Activated CD8-positive, alpha-beta memory T cell treated with anti-CD3 and anti-CD28 coated beads, Interleukin-2, amount 50 U/mL, for 24 hours (primary cell): ENCODE data around the gene ALKAL2.

Experiments used
- DNase-seq: peaks from one replicate; pipeline ENCODE4 v3.0.0-alpha.2; 2020; ENCODE audit errors: extremely low read depth

The ALKAL2 gene

DNA sequence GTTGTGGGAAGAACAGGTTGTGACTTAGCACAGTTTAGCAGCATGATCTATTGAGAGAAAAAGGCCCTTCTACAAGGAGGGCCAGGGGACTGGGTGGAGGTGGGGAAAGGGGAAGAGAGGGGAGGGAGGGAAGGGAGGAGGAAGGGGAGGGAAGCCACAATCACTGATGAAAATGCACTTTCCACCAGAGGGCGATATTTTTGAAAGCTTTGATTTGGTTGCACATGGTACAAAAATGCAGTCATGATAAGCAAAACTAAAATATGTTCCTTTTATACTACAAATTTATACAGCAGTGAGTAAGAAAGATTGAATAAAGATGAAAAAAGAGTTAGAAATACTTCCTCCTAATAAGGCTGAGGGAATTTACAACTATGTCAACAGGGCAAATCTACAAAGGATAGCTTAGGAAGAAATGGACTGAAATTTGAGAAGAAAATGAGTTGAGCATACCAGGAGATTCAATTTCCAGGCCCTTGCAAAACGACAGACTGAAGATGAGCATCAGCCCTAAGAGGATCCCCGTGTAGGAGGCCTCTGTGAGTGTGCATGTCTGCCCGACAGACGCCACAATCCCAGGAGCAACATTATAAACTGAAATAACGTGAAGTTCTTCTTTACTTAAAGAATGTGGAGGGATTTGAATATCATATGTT lies 41.3 kb downstream of the ALKAL2 start:
- no peak for DNase-seq

DNA sequence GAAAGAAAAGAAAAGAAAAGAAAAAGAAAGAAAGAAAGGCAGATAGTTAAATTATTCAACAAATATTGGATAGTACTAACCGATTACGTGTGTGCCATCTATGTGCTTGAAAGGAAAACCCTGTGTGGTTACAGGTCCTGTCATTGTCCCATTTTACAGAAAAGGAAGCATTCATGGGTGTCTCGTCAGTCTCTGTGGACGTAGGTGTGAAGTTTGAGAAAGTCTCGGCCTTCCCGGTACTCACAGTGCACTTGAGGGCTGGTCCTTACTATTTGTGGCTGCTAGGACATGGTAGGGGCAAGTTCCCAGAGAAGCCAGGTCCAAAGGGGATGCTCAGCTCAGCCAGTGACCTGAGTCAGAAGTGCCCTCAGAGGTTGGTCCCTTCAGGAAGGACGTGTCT lies 43.3 kb downstream of the ALKAL2 start:
- DNase-seq = no peak

DNA sequence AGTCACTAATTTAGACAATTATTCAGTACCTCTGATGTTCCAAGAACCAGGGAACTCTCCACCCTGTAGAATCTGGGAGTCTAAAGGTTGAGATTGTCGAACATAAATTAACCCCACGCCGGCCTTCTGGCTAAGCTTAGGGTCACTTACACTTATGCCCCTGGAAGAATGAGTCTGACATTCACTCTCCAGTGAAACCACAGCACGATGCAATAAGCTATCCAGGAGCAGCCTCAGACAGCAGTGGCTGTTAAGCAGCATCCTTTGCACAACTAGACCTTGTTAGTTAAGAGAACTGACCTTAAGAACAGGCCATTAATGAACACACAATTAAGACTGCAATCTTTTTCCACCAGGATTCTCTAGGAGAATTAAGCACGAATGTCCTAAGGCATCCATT lies 49.0 kb downstream of the ALKAL2 start:
- DNase-seq = no peak

DNA sequence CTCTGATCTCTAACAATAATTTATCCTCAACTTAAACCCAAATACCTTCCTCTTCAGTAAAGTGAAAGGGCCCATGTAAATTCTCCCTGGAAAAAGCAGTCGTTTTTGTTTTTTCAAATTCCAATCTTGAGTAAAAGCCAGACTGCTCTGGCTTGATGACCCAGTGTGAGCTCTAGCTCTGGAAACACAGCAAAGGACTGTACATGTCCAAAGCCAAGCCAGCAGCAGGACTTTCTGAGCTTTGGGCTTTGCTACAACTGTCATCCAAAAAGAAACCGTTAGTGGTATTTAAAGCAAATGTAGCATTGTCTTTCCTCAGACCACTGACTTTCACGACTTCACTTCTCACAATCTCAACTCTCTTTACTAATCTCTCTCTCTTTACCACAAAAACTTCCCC lies 49.5 kb downstream of the ALKAL2 start:
- no peak for DNase-seq

DNA sequence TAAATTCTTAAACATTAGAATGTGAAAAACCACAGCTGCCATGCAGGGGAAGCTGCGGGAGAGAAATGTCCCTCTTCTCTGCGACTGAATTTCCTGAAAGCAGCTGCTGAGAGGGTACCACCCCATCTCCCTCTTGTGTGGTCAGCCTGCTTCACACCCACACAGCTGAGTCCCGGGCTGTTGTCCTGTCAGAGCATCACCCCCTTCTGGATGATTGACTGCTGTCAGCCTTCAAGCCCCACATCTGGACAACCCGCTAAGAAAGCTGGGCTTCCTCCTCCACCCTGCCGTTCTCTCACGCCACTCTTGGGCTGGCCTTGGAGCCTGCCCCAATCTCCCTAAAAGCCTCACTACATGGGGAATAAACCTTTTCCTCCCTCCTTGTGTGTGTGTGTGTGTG lies 50.0 kb downstream of the ALKAL2 start:
- DNase-seq = no peak

DNA sequence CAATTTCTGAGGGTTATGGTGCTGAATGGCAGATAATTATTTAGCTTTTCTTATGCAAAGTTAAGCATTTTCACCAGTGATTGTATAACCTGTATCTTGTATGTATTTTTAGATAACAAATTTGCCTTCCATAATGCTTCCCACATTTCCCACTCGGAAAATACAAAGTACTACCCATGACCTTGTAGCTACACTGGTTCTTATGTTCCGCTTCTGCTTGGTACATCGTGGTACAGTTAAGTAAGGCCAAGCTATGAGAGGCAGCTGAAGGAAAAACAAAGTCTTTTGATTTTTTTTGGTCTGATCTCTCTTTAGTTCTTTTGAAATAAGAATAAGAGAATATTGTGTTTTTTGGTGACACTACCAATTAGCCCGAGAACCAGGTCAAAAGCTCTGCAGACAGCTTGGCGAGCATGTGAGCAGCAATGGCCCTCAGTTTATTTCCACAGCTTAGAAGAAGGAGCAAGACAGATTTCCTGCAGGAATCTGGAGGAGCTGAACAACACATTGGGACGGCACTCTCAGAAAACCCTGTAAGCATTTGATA lies 50.8 kb downstream of the ALKAL2 start:
- DNase-seq = no peak

DNA sequence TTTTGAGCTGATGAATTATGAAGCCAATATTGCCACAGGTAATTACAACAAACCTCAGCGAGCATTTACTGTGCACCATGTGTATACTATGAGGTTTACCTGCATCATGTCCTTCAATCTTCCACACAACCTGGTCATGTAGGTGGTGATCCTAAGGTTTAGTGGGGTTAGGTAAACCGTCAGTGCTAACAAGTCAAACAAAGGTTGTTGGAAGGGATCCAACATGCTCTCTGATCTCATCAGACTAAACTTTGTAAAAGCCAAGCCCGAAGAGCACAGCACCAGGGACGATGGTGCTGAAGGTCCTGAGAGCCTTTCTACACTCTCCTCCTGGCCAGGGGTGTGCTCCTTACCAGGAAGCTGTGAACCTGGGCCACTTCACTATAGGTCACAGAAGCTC lies 53.5 kb downstream of the ALKAL2 start:
- DNase-seq = no peak

DNA sequence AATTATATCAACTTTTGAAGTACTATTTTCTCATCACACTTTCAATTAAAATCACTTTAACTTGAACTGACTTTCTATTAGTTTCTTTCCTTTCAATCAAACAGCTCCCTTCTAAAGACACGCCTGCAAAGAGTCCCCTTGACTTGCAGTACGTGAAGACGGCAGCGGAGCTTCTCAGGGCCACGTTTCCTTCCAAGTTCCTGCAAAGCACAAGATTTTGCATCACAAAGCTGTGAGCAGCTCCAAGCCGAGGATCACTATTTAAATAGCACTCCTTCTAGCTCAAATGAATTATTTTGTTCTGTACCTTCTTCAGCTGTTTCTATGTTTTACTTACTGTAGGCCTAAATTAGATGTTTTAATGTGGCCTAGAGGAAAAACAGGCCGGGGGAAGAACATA lies 54.9 kb downstream of the ALKAL2 start:
- no peak for DNase-seq

DNA sequence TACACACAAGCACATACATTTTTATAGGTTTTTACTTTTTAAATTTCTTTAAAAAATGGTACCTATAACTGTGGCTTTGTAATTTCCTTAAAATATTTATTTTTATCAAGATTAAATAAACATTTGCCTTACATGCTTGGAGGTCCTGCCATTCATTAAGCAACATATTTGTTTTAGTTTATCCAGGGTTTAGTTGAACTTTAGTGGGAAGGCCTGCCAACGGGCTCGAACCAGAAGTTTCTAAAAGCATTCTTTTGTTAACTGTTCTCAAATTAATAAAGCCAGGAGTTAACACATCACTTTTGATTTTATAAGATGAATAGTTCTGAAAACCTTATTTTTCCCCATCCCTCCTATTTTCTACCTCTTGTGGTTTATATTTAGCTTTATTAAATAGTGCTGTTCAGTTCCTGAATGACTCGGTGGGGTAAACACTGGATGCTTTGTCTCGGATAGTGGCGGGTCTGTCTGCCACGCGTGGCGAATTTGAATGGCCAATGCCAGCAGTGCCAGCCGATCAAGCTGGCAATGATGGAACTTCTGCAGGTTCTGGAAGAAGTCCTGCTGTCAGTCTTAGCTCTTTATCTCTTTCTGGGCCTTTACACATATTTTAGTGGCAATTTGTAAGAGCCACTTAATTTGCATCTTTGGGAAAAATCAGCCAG lies 56.2 kb downstream of the ALKAL2 start:
- no peak for DNase-seq
